Putamen (tissue), 1 donor: ENCODE results near the gene ANO1.

Experiments used
- DNase-seq: peaks from one replicate; pipeline ENCODE4 v3.0.0-alpha.2; 2016; ENCODE audit warnings: low spot score

ANO1 gene

GRCh38 chr11:70115778-70116177 is 37.7 kb downstream of the ANO1 start:
- DNase-seq, result no peak

- DNase-seq, result no peak
Measured at GRCh38 chr11:70116386-70117065, 38.4 kb downstream of the ANO1 start.

GRCh38 chr11:70117567-70118145 is 39.5 kb downstream of the ANO1 start:
- no peak for DNase-seq

GRCh38 chr11:70118642-70119041 is 40.5 kb downstream of the ANO1 start:
- DNase-seq, result no peak

GRCh38 chr11:70119502-70119901 is 41.4 kb downstream of the ANO1 start:
- no peak for DNase-seq

GRCh38 chr11:70120674-70121073 is 42.6 kb downstream of the ANO1 start:
- DNase-seq, result no peak

GRCh38 chr11:70122490-70123198 is 44.5 kb downstream of the ANO1 start:
- DNase-seq, result no peak

GRCh38 chr11:70123711-70124110 is 45.6 kb downstream of the ANO1 start:
- DNase-seq, result no peak

GRCh38 chr11:70124321-70125000 is 46.3 kb downstream of the ANO1 start:
- no peak for DNase-seq

- DNase-seq, result no peak
Measured at GRCh38 chr11:70126494-70126893, 48.4 kb downstream of the ANO1 start.

GRCh38 chr11:70127653-70128434 is 49.7 kb downstream of the ANO1 start:
- DNase-seq, result no peak

GRCh38 chr11:70128435-70128906 is 50.4 kb downstream of the ANO1 start:
- no peak for DNase-seq

GRCh38 chr11:70129051-70129592 is 51.0 kb downstream of the ANO1 start:
- no peak for DNase-seq

- DNase-seq, result no peak
Measured at GRCh38 chr11:70130636-70131035, 52.5 kb downstream of the ANO1 start.

- no peak for DNase-seq
Measured at GRCh38 chr11:70131606-70132190, 53.6 kb downstream of the ANO1 start.

GRCh38 chr11:70132641-70133040 is 54.5 kb downstream of the ANO1 start:
- no peak for DNase-seq

- DNase-seq, result no peak
Measured at GRCh38 chr11:70133771-70134335, 55.7 kb downstream of the ANO1 start.

GRCh38 chr11:70134490-70134889 is 56.4 kb downstream of the ANO1 start:
- DNase-seq, result no peak

- DNase-seq, result no peak
Measured at GRCh38 chr11:70135142-70135541, 57.0 kb downstream of the ANO1 start.

- no peak for DNase-seq
Measured at GRCh38 chr11:70135625-70136059, 57.5 kb downstream of the ANO1 start.

- no peak for DNase-seq
Measured at GRCh38 chr11:70137383-70137782, 59.3 kb downstream of the ANO1 start.
